SK-N-SH treated with all-trans-retinoic acid at 6 μM for 48 hours (cell line): Measurements from ENCODE around the gene FGF5.

ENCODE experiments used
- ATAC-seq: fragments of 200-7000 bp; cut with Tn5 transposase; 3 replicates; pipeline ENCODE4 v1.9.1; 2020; ENCODE audit warnings: mild to moderate bottlenecking, moderate library complexity
- ARNTL ChIP-seq: fragments of 450-650 bp; formaldehyde crosslinking; IDR thresholded peaks from 2 replicates; pipeline ENCODE4 v1.5.0; 2020; ENCODE audit warnings: low read depth, mild to moderate bottlenecking, moderate library complexity, borderline replicate concordance
- BACH2 ChIP-seq: fragments of 250-450 bp; sonication (Bioruptor Pico); IDR thresholded peaks from 2 replicates; pipeline ENCODE4 v1.9.0; 2021; ENCODE audit warnings: mild to moderate bottlenecking, borderline replicate concordance
- CSDC2 ChIP-seq: fragments of 250-450 bp; sonication (Bioruptor Pico); IDR thresholded peaks from 2 replicates; pipeline ENCODE4 v1.5.0; 2020; ENCODE audit warnings: mild to moderate bottlenecking, moderate library complexity
- ESRRG ChIP-seq: fragments of 250-450 bp; sonication (Bioruptor Pico); IDR thresholded peaks from 2 replicates; pipeline ENCODE4 v1.6.1; 2021; ENCODE audit warnings: mild to moderate bottlenecking
- GLIS3 ChIP-seq: fragments of 250-450 bp; sonication (Bioruptor Pico); IDR thresholded peaks from 2 replicates; pipeline ENCODE4 v1.5.0; 2020; ENCODE audit warnings: mild to moderate bottlenecking, moderate library complexity
- ISL1 ChIP-seq: fragments of 250-450 bp; sonication (Bioruptor Pico); IDR thresholded peaks from 2 replicates; pipeline ENCODE4 v2.1.2; 2022; ENCODE audit warnings: mild to moderate bottlenecking, moderate library complexity
- OSR1 ChIP-seq: fragments of 250-450 bp; sonication (Bioruptor Pico); IDR thresholded peaks from 2 replicates; pipeline ENCODE4 v1.8.0; 2022; ENCODE audit warnings: moderate library complexity, mild to moderate bottlenecking, inconsistent platforms
- PPARA ChIP-seq: fragments of 250-450 bp; sonication (Bioruptor Pico); IDR thresholded peaks from 2 replicates; pipeline ENCODE4 v1.5.0; 2020; ENCODE audit warnings: mild to moderate bottlenecking, borderline replicate concordance
- RARB ChIP-seq: fragments of 250-450 bp; sonication (Bioruptor Pico); IDR thresholded peaks from 2 replicates; pipeline ENCODE4 v1.8.0; 2021; ENCODE audit warnings: mild to moderate bottlenecking, moderate library complexity
- SNAI2 ChIP-seq: fragments of 250-450 bp; sonication (Bioruptor Pico); IDR thresholded peaks from 2 replicates; pipeline ENCODE4 v1.5.0; 2020; ENCODE audit warnings: mild to moderate bottlenecking, moderate library complexity
- TOX ChIP-seq: fragments of 250-450 bp; sonication (Bioruptor Pico); IDR thresholded peaks from 2 replicates; pipeline ENCODE4 v1.8.0; 2021; ENCODE audit warnings: mild to moderate bottlenecking, moderate library complexity, borderline replicate concordance
- ZC3H10 ChIP-seq: fragments of 250-450 bp; sonication (Bioruptor Pico); IDR thresholded peaks from 2 replicates; pipeline ENCODE4 v1.5.1; 2021; ENCODE audit warnings: mild to moderate bottlenecking, moderate library complexity
- ZFP3 ChIP-seq: fragments of 250-450 bp; sonication (Bioruptor Pico); IDR thresholded peaks from 2 replicates; pipeline ENCODE4 v1.5.0; 2020; ENCODE audit warnings: mild to moderate bottlenecking, moderate library complexity
- ZFP30 ChIP-seq: fragments of 450-650 bp; formaldehyde crosslinking; IDR thresholded peaks from 2 replicates; pipeline ENCODE4 v1.5.0; 2022; ENCODE audit warnings: mild to moderate bottlenecking, moderate library complexity
- ZNF565 ChIP-seq: fragments of 450-650 bp; formaldehyde crosslinking; conservative IDR thresholded peaks from 2 replicates; pipeline ENCODE4 v1.5.0; 2020; ENCODE audit warnings: low read depth, mild to moderate bottlenecking, moderate library complexity
- ZNF70 ChIP-seq: fragments of 450-650 bp; formaldehyde crosslinking; IDR thresholded peaks from 2 replicates; pipeline ENCODE4 v1.5.0; 2020; ENCODE audit warnings: mild to moderate bottlenecking, moderate library complexity
- ZNF8 ChIP-seq: fragments of 450-650 bp; formaldehyde crosslinking; IDR thresholded peaks from 2 replicates; pipeline ENCODE4 v1.5.0; 2020; ENCODE audit warnings: mild to moderate bottlenecking, moderate library complexity
- TF ChIP-seq, protein P1 (sequence below): fragments of 250-450 bp; sonication (Bioruptor Pico); IDR thresholded peaks from 2 replicates; pipeline ENCODE4 v1.8.0; 2020; ENCODE audit warnings: mild to moderate bottlenecking, moderate library complexity, borderline replicate concordance
- TF ChIP-seq, protein P2 (sequence below): fragments of 250-450 bp; sonication (Bioruptor Pico); IDR thresholded peaks from 2 replicates; pipeline ENCODE4 v1.5.1; 2020; ENCODE audit warnings: low read depth, mild to moderate bottlenecking, moderate library complexity
- TF ChIP-seq, protein P3 (sequence below): fragments of 250-450 bp; sonication (Bioruptor Pico); IDR thresholded peaks from 2 replicates; pipeline ENCODE4 v1.5.1; 2021; ENCODE audit warnings: mild to moderate bottlenecking, moderate library complexity
- TF ChIP-seq, protein P4 (sequence below): fragments of 250-450 bp; sonication (Bioruptor Pico); IDR thresholded peaks from 2 replicates; pipeline ENCODE4 v1.8.0; 2021; ENCODE audit warnings: low read depth, mild to moderate bottlenecking, moderate library complexity, borderline replicate concordance

Gene FGF5

DNA sequence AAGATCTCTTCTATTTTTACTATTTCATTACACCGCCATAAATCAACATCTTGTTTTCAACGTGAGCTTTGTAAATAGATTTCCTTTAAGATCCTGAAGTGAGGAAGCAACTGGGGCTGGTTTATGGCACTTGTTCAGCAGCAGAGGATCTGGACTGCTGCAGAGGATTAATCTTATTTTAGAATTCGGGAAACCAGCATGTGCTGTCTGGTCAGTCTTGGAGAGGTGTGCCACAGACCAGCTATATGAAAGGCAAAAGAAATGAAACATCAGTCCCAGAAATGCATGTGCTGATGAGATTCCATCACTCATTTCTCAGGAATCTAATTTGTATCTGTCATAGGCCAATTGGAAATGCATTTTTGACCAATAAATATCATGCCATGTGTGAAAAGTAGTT lies 45.8 kb upstream of the FGF5 start:
- ATAC-seq = peak; percentile 75
- no peak for TF ChIP-seq ZFP3 (CRISPR knock-in tag)
- TF ChIP-seq ZC3H10 = 0 out of 2 replicates have a peak, but pooled peaks have one; percentile 49

DNA sequence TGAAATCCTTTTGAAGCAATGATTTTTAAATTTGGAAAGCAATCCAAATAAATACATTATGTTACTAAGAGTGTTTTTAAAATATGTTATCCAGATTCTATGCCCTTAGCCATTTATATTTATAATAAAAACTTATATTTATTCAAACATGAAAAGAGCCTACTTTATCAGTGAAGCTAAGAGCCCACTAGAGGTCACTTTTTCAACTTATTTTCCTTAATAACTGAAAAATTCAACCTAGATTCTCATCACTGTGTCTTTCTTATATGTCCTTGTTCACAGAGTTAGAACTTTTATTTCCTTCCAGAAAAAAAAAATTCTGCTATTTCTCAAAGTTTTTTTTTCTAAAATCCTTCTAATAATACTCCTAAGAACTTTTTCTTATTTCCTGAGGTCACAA lies 45.3 kb upstream of the FGF5 start:
- ATAC-seq = peak; percentile 74
- no peak for TF ChIP-seq ESRRG (CRISPR knock-in tag)
- no peak for TF ChIP-seq TOX (CRISPR knock-in tag)
- no peak for TF ChIP-seq CSDC2 (CRISPR knock-in tag)
- TF ChIP-seq ARNTL (CRISPR knock-in tag) = no peak
- TF ChIP-seq BACH2 = no peak
- TF ChIP-seq, protein P1, sequence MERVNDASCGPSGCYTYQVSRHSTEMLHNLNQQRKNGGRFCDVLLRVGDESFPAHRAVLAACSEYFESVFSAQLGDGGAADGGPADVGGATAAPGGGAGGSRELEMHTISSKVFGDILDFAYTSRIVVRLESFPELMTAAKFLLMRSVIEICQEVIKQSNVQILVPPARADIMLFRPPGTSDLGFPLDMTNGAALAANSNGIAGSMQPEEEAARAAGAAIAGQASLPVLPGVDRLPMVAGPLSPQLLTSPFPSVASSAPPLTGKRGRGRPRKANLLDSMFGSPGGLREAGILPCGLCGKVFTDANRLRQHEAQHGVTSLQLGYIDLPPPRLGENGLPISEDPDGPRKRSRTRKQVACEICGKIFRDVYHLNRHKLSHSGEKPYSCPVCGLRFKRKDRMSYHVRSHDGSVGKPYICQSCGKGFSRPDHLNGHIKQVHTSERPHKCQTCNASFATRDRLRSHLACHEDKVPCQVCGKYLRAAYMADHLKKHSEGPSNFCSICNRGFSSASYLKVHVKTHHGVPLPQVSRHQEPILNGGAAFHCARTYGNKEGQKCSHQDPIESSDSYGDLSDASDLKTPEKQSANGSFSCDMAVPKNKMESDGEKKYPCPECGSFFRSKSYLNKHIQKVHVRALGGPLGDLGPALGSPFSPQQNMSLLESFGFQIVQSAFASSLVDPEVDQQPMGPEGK = no peak
- TF ChIP-seq, protein P2, sequence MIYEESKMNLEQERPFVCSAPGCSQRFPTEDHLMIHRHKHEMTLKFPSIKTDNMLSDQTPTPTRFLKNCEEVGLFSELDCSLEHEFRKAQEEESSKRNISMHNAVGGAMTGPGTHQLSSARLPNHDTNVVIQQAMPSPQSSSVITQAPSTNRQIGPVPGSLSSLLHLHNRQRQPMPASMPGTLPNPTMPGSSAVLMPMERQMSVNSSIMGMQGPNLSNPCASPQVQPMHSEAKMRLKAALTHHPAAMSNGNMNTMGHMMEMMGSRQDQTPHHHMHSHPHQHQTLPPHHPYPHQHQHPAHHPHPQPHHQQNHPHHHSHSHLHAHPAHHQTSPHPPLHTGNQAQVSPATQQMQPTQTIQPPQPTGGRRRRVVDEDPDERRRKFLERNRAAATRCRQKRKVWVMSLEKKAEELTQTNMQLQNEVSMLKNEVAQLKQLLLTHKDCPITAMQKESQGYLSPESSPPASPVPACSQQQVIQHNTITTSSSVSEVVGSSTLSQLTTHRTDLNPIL (CRISPR knock-in tag) = no peak
- TF ChIP-seq SNAI2 (CRISPR knock-in tag) = no peak
- TF ChIP-seq ZFP3 (CRISPR knock-in tag) = no peak
- TF ChIP-seq, protein P3, sequence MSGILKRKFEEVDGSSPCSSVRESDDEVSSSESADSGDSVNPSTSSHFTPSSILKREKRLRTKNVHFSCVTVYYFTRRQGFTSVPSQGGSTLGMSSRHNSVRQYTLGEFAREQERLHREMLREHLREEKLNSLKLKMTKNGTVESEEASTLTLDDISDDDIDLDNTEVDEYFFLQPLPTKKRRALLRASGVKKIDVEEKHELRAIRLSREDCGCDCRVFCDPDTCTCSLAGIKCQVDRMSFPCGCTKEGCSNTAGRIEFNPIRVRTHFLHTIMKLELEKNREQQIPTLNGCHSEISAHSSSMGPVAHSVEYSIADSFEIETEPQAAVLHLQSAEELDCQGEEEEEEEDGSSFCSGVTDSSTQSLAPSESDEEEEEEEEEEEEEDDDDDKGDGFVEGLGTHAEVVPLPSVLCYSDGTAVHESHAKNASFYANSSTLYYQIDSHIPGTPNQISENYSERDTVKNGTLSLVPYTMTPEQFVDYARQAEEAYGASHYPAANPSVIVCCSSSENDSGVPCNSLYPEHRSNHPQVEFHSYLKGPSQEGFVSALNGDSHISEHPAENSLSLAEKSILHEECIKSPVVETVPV = no peak
- TF ChIP-seq, protein P4, sequence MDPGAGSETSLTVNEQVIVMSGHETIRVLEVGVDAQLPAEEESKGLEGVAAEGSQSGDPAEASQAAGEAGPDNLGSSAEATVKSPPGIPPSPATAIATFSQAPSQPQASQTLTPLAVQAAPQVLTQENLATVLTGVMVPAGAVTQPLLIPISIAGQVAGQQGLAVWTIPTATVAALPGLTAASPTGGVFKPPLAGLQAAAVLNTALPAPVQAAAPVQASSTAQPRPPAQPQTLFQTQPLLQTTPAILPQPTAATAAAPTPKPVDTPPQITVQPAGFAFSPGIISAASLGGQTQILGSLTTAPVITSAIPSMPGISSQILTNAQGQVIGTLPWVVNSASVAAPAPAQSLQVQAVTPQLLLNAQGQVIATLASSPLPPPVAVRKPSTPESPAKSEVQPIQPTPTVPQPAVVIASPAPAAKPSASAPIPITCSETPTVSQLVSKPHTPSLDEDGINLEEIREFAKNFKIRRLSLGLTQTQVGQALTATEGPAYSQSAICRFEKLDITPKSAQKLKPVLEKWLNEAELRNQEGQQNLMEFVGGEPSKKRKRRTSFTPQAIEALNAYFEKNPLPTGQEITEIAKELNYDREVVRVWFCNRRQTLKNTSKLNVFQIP = no peak
- TF ChIP-seq OSR1 = no peak
- TF ChIP-seq ZC3H10 = no peak
- TF ChIP-seq RARB (CRISPR knock-in tag) = no peak

DNA sequence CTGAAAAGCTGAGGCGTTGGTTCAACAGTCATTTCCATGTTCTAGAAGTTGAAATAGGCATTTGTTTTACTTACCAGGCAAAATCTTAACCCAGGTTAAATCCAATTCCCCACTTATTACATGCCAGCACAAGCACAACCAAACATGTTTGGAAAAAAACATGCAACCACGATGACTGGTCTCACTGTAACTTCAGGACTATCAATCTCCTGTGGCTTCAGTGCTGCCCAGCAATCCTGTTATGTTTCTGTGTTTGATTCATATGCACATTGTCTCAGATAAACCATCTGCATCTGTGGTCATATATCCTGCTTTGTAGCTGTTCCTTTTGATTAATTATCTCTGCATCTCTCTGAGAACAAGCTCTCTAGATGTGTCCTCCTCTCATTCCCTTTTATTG lies 40.9 kb upstream of the FGF5 start:
- TF ChIP-seq, protein P4 = no peak
- TF ChIP-seq, protein P1 = no peak
- TF ChIP-seq TOX (CRISPR knock-in tag) (0 out of 2 replicates have a peak, but pooled peaks have one; percentile 27), ZNF8 (CRISPR knock-in tag) (no peak), ZNF70 (CRISPR knock-in tag) (no peak), OSR1 (no peak), PPARA (CRISPR knock-in tag) (no peak), ZC3H10 (no peak)
- peak; percentile 72 for ATAC-seq

DNA sequence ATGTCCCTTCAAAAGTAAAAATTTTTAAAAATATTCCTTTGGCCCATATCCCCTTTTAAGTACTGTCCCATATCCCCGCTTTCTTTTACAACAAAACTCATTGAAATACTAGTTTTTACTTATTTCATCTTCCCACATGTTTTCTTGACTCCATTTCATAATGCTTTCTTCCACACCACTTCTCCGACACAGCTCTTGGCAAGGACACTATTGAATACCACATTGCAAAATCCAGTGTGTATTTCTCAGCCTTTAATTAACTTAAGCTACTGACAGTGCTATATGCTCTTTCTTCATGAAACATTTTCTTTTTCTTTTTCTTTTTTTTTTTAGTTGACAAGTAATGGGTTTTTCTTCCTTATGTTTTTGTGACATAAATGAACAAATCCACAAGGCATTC lies 40.4 kb upstream of the FGF5 start:
- TF ChIP-seq SNAI2 (CRISPR knock-in tag) (no peak), PPARA (CRISPR knock-in tag) (no peak)
- peak; percentile 39 for ATAC-seq

DNA sequence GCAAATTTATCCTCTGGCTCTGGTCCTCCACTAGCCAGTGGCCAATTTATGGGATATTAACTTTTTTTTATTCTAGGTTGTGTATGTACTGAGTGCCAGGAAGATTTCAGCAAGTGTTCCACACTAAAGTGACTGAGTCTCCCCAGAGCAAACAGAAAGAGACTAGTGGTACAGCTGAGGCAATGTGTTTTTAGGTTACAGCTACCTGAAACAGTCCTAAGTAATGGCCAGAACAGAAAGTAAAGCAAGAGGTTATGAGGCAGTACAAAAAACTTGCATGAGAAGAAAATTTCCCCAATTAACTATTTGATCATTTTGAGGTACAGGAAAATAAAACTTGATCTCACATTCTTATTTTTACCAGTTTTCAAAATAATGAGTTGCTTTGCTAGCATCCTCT lies 38.0 kb upstream of the FGF5 start:
- no peak for TF ChIP-seq ZC3H10
- no peak for TF ChIP-seq ZNF565 (CRISPR knock-in tag)
- no peak for TF ChIP-seq TOX (CRISPR knock-in tag)
- no peak for TF ChIP-seq ESRRG (CRISPR knock-in tag)
- no peak for TF ChIP-seq GLIS3 (CRISPR knock-in tag)
- TF ChIP-seq, protein P2 (CRISPR knock-in tag) = no peak
- TF ChIP-seq ISL1 (CRISPR knock-in tag) = no peak
- TF ChIP-seq, protein P1 = no peak
- no peak for TF ChIP-seq ZFP30 (CRISPR knock-in tag)
- no peak for ATAC-seq
